ENCODE measurements around the gene SLC10A7. TPM values are rescaled to one million over a fixed set of nuclear protein-coding genes. Genes with fewer than 3 reads are reported as not detected.

Gene SLC10A7
- total RNA-seq, 1 donor from 2014 or later, result 8.9 TPM

GRCh38 chr4:146308951-146309350 lies 212.8 kb downstream of the SLC10A7 start:
- H3K27me3 Mint-ChIP-seq (ENCODE audit: low read depth, unreplicated experiment), result no peaks in the 10 kb centered on the region
- Histone ChIP-seq H3K27me3 (ENCODE audit: insufficient read depth, low read length) (no peaks in the 10 kb centered on the region), H4K20me1 (ENCODE audit: insufficient read depth, low read length) (no peaks in the 10 kb centered on the region), H2AFZ (ENCODE audit: low read depth, low read length) (no peak overlapping the region), H3K27ac (ENCODE audit: low read depth, low read length) (no peak overlapping the region), H3K4me3 (ENCODE audit: insufficient read depth, low read depth, low read length) (no peak overlapping the region), H3K4me2 (ENCODE audit: low read length) (peak overlapping the region; percentile 7), H3K79me2 (ENCODE audit: insufficient read depth, low read length) (no peaks in the 10 kb centered on the region), H3K4me1 (ENCODE audit: insufficient read depth, low read length) (peaks cover 3% of the 10 kb centered on the region), H3K36me3 (ENCODE audit: insufficient read depth, low read length) (no peaks in the 10 kb centered on the region), H3K9me3 (ENCODE audit: insufficient read depth, low read depth, low read length) (no peaks in the 10 kb centered on the region), H3K9ac (ENCODE audit: low read length) (no peak overlapping the region)
- TF ChIP-seq EZH2 (IDR thresholded peaks at IDR 0.05; ENCODE audit: insufficient read depth, low read length) (no peak), CTCF (IDR thresholded peaks at IDR 0.05; ENCODE audit: insufficient read depth, low read depth, low read length) (no peak)
- peaks cover 7% of the 10 kb centered on the region for H3K4me1 Mint-ChIP-seq (ENCODE audit: low read depth, unreplicated experiment)
- DNase-seq (ENCODE audit: low read depth), result peak; percentile 74
- H3K9me3 Mint-ChIP-seq (ENCODE audit: unreplicated experiment), result no peaks in the 10 kb centered on the region
- H3K36me3 Mint-ChIP-seq (ENCODE audit: low read depth, unreplicated experiment), result peaks cover 3% of the 10 kb centered on the region
- no peak overlapping the region for H3K4me3 Mint-ChIP-seq (ENCODE audit: unreplicated experiment)
- no peak overlapping the region for H3K27ac Mint-ChIP-seq (ENCODE audit: unreplicated experiment)
- peak; percentile 66 for FAIRE-seq

GRCh38 chr4:146302822-146303221 lies 218.9 kb downstream of the SLC10A7 start:
- no peak overlapping the region for H3K4me3 ChIP-seq (ENCODE audit: insufficient read depth, low read depth, low read length)
- no peak overlapping the region for H2AFZ ChIP-seq (ENCODE audit: low read depth, low read length)
- no peaks in the 10 kb centered on the region for H3K4me1 ChIP-seq (ENCODE audit: insufficient read depth, low read length)
- no peaks in the 10 kb centered on the region for H4K20me1 ChIP-seq (ENCODE audit: insufficient read depth, low read length)
- Mint-ChIP-seq H3K36me3 (ENCODE audit: low read depth, unreplicated experiment) (peaks cover 3% of the 10 kb centered on the region), H3K27ac (ENCODE audit: unreplicated experiment) (no peak overlapping the region), H3K4me1 (ENCODE audit: low read depth, unreplicated experiment) (no peaks in the 10 kb centered on the region), H3K4me3 (ENCODE audit: unreplicated experiment) (no peak overlapping the region), H3K9me3 (ENCODE audit: unreplicated experiment) (no peaks in the 10 kb centered on the region), H3K27me3 (ENCODE audit: low read depth, unreplicated experiment) (no peaks in the 10 kb centered on the region)
- TF ChIP-seq CTCF (IDR thresholded peaks at IDR 0.05; ENCODE audit: insufficient read depth, low read depth, low read length) (no peak), EZH2 (IDR thresholded peaks at IDR 0.05; ENCODE audit: insufficient read depth, low read length) (no peak)
- no peak overlapping the region for H3K9ac ChIP-seq (ENCODE audit: low read length)
- H3K79me2 ChIP-seq (ENCODE audit: insufficient read depth, low read length), result no peaks in the 10 kb centered on the region
- no peak overlapping the region for H3K4me2 ChIP-seq (ENCODE audit: low read length)
- no peaks in the 10 kb centered on the region for H3K27me3 ChIP-seq (ENCODE audit: insufficient read depth, low read length)
- FAIRE-seq (no peak), DNase-seq (ENCODE audit: low read depth) (no peak)
- H3K27ac ChIP-seq (ENCODE audit: low read depth, low read length), result no peak overlapping the region
- no peaks in the 10 kb centered on the region for H3K9me3 ChIP-seq (ENCODE audit: insufficient read depth, low read depth, low read length)
- no peaks in the 10 kb centered on the region for H3K36me3 ChIP-seq (ENCODE audit: insufficient read depth, low read length)

GRCh38 chr4:146299607-146300006 lies 222.1 kb downstream of the SLC10A7 start:
- Histone ChIP-seq H3K9me3 (ENCODE audit: insufficient read depth, low read depth, low read length) (no peaks in the 10 kb centered on the region), H3K79me2 (ENCODE audit: insufficient read depth, low read length) (no peaks in the 10 kb centered on the region), H3K36me3 (ENCODE audit: insufficient read depth, low read length) (no peaks in the 10 kb centered on the region), H3K27ac (ENCODE audit: low read depth, low read length) (no peak overlapping the region), H3K4me1 (ENCODE audit: insufficient read depth, low read length) (no peaks in the 10 kb centered on the region), H3K4me3 (ENCODE audit: insufficient read depth, low read depth, low read length) (no peak overlapping the region), H4K20me1 (ENCODE audit: insufficient read depth, low read length) (no peaks in the 10 kb centered on the region), H2AFZ (ENCODE audit: low read depth, low read length) (no peak overlapping the region), H3K27me3 (ENCODE audit: insufficient read depth, low read length) (no peaks in the 10 kb centered on the region), H3K9ac (ENCODE audit: low read length) (no peak overlapping the region), H3K4me2 (ENCODE audit: low read length) (no peak overlapping the region)
- no peak for FAIRE-seq
- Mint-ChIP-seq H3K4me3 (ENCODE audit: unreplicated experiment) (no peak overlapping the region), H3K27ac (ENCODE audit: unreplicated experiment) (no peak overlapping the region), H3K4me1 (ENCODE audit: low read depth, unreplicated experiment) (no peaks in the 10 kb centered on the region), H3K27me3 (ENCODE audit: low read depth, unreplicated experiment) (no peaks in the 10 kb centered on the region), H3K36me3 (ENCODE audit: low read depth, unreplicated experiment) (peaks cover 3% of the 10 kb centered on the region), H3K9me3 (ENCODE audit: unreplicated experiment) (no peaks in the 10 kb centered on the region)
- DNase-seq (ENCODE audit: low read depth), result no peak
- no peak for TF ChIP-seq CTCF (IDR thresholded peaks at IDR 0.05; ENCODE audit: insufficient read depth, low read depth, low read length)
- no peak for TF ChIP-seq EZH2 (IDR thresholded peaks at IDR 0.05; ENCODE audit: insufficient read depth, low read length)
